A549 (cell line): ENCODE measurements around the gene TMEM143. TPM values are rescaled to one million over a fixed set of nuclear protein-coding genes. Genes with fewer than 3 reads are reported as not detected.
A peak's percentile ranks its signal among the peaks of the same experiment; 100 is the strongest.

Experiments used
- ATAC-seq, 2 experiments: fragments of 200-7000 bp in 1 of 2; fragments of >200 bp in 1 of 2; cut with Nextera tagmentation in 1 of 2; cut with Tn5 transposase in 1 of 2; 3 replicates each; pipeline versions ENCODE4 v1.8.0 to v1.9.1; 2018 to 2020; ENCODE audit warnings: mild to moderate bottlenecking in 1 of 2, moderate library complexity in 1 of 2
- CTCF ChIA-PET: fragments of 300-600 bp; sonication (Branson Sonifier 250); formaldehyde crosslinking; extraction: SDS; loops from one replicate; lab custom pipeline; 2021; ENCODE audit warnings: antibody characterized with exemption, inconsistent platforms; lab: Yijun Ruan, JAX
- POLR2A ChIA-PET: fragments of 350-600 bp; formaldehyde crosslinking; extraction: SDS; loops from one replicate; lab custom pipeline; 2021; ENCODE audit warnings: antibody characterized with exemption, inconsistent platforms; lab: Yijun Ruan, JAX
- DNase-seq, 2 experiments: peaks; one replicate each; pipeline versions ENCODE4 v3.0.0 to v3.0.0-alpha.2; 2011 to 2016; ENCODE audit warnings: low read depth in 1 of 2, low spot score in 1 of 2
- FAIRE-seq: peaks from 2 replicates; lab custom pipeline; 2011; peaks lifted over from hg19 to GRCh38; lab: Jason Lieb, UNC
- H3K27ac ChIP-seq, 2 experiments: fragments of >200 bp; sonication (Bioruptor Twin); formaldehyde crosslinking; 3 replicates each; pipeline ENCODE4 v1.5.1; 2016 to 2017
- H3K4me1 ChIP-seq: fragments of >200 bp; sonication (Bioruptor Twin); formaldehyde crosslinking; 3 replicates; pipeline ENCODE4 v1.6.1; 2016
- H3K4me2 ChIP-seq: fragments of >200 bp; sonication (Bioruptor Twin); formaldehyde crosslinking; 3 replicates; pipeline ENCODE4 v1.6.1; 2016
- H3K4me3 ChIP-seq: fragments of >200 bp; sonication (Bioruptor Twin); formaldehyde crosslinking; 3 replicates; pipeline ENCODE4 v1.5.1; 2016
- H3K9me3 ChIP-seq: fragments of >200 bp; sonication (Bioruptor Twin); formaldehyde crosslinking; 3 replicates; pipeline ENCODE4 v1.6.1; 2016
- CBX2 ChIP-seq: fragments of 200-600 bp; sonication (generic); IDR thresholded peaks from 2 replicates; pipeline ENCODE4 v1.6.1; 2016; ENCODE audit warnings: low read depth, mild to moderate bottlenecking, borderline replicate concordance
- CBX8 ChIP-seq: fragments of 200-600 bp; sonication (generic); IDR thresholded peaks from 2 replicates; pipeline ENCODE4 v1.6.1; 2016
- CHD2 ChIP-seq: fragments of 150-350 bp; IDR thresholded peaks from 2 replicates; pipeline ENCODE4 v1.6.1; 2014; ENCODE audit warnings: low read length; ENCODE audit not compliant: partially characterized antibody
- CHD4 ChIP-seq: fragments of 200-600 bp; sonication (generic); IDR thresholded peaks from 2 replicates; pipeline ENCODE4 v1.6.1; 2016; ENCODE audit warnings: antibody characterized with exemption, mild to moderate bottlenecking, borderline replicate concordance
- EHF ChIP-seq: fragments of 250-450 bp; sonication (Bioruptor Pico); IDR thresholded peaks from 2 replicates; pipeline ENCODE4 v1.5.0; 2020; ENCODE audit warnings: mild to moderate bottlenecking
- EP300 ChIP-seq, 2 experiments: fragments of >200 bp; sonication (Bioruptor Twin); formaldehyde crosslinking; IDR thresholded peaks; 2 replicates in 1 of 2; 3 replicates in 1 of 2; pipeline ENCODE4 v1.6.1; 2016 to 2017
- ESRRA ChIP-seq: fragments of 150-350 bp; IDR thresholded peaks from 2 replicates; pipeline ENCODE4 v1.6.1; 2014; ENCODE audit warnings: mild to moderate bottlenecking, low read length, borderline replicate concordance
- FOSB ChIP-seq: fragments of 250-450 bp; sonication (Bioruptor Pico); IDR thresholded peaks from 2 replicates; pipeline ENCODE4 v1.5.0; 2020; ENCODE audit warnings: mild to moderate bottlenecking, moderate library complexity
- FOSL2 ChIP-seq, 2 experiments: fragments of 450-650 bp in 1 of 2; fragments of >200 bp in 1 of 2; sonication (Bioruptor Twin) in 1 of 2; formaldehyde crosslinking; IDR thresholded peaks; 2 replicates each; pipeline versions ENCODE4 v1.5.0 to v1.6.1; 2016 to 2020; ENCODE audit warnings: mild to moderate bottlenecking in 1 of 2, moderate library complexity in 1 of 2
- FOXS1 ChIP-seq: fragments of 250-450 bp; sonication (Bioruptor Pico); IDR thresholded peaks from 2 replicates; pipeline ENCODE4 v1.5.0; 2020; ENCODE audit warnings: mild to moderate bottlenecking, moderate library complexity
- GATA3 ChIP-seq: IDR thresholded peaks from 2 replicates; pipeline ENCODE4 v1.6.1; 2012; ENCODE audit warnings: borderline replicate concordance
- HOXB5 ChIP-seq: fragments of 250-450 bp; sonication (Bioruptor Pico); IDR thresholded peaks from 2 replicates; pipeline ENCODE4 v1.5.0; 2020; ENCODE audit warnings: mild to moderate bottlenecking, moderate library complexity
- JUN ChIP-seq, 2 experiments: fragments of >200 bp; sonication (Bioruptor Twin); formaldehyde crosslinking; IDR thresholded peaks; 2 replicates in 1 of 2; 3 replicates in 1 of 2; pipeline ENCODE4 v1.6.1; 2016 to 2017
- JUNB ChIP-seq: fragments of >200 bp; sonication (Bioruptor Twin); formaldehyde crosslinking; IDR thresholded peaks from 2 replicates; pipeline ENCODE4 v1.6.1; 2016
- MAFK ChIP-seq: fragments of 450-650 bp; IDR thresholded peaks from 2 replicates; pipeline ENCODE4 v1.6.1; 2014; ENCODE audit not compliant: partially characterized antibody
- MAZ ChIP-seq: fragments of 150-350 bp; IDR thresholded peaks from 2 replicates; pipeline ENCODE4 v1.6.1; 2014; ENCODE audit warnings: antibody characterized with exemption, low read depth, low read length, borderline replicate concordance
- MYC ChIP-seq: IDR thresholded peaks from 2 replicates; pipeline ENCODE4 v1.6.1; 2012; ENCODE audit warnings: mild to moderate bottlenecking, inconsistent platforms, low read length, improper control_type of control experiment, borderline replicate concordance
- NFE2L2 ChIP-seq: fragments of 150-350 bp; conservative IDR thresholded peaks from 2 replicates; pipeline ENCODE4 v1.6.1; 2014; ENCODE audit warnings: low read length
- POLR2A ChIP-seq: IDR thresholded peaks from 2 replicates; pipeline ENCODE4 v1.6.1; 2012; ENCODE audit warnings: mild to moderate bottlenecking, low read length
- RAD21 ChIP-seq, 2 experiments: fragments of >200 bp in 1 of 2; sonication (Bioruptor Twin) in 1 of 2; formaldehyde crosslinking in 1 of 2; IDR thresholded peaks in 1 of 2; conservative IDR thresholded peaks in 1 of 2; 2 replicates in 1 of 2; 3 replicates in 1 of 2; pipeline ENCODE4 v1.6.1; 2012 to 2018; ENCODE audit warnings: inconsistent platforms in 1 of 2
- SMC3 ChIP-seq: fragments of >200 bp; sonication (Bioruptor Twin); formaldehyde crosslinking; IDR thresholded peaks from 3 replicates; pipeline ENCODE4 v1.6.1; 2018; ENCODE audit warnings: inconsistent platforms
- WGBS: methylation state at CpG from one replicate; pipeline ENCODE4 v1.1.6; 2017; ENCODE audit errors: missing lambda C conversion rate; 5-methylcytosine and 5-hydroxymethylcytosine counted together
- polyA plus RNA-seq, 4 experiments: library from polyadenylated mRNA; depleted of rRNA in 3 of 4; stranded (reverse); fragments of >200 nt; fragmentation: RNase III in 1 of 4; extraction: RNeasy Plus Mini Kit Qiagen cat#74134 plus additional on column Dnase treatment in 1 of 4; gene quantifications; 2 replicates in 3 of 4; 3 replicates in 1 of 4; pipeline ENCODE4 v1.2.3, GENCODE V29; 2011 to 2017
- TF ChIP-seq, protein P1 (sequence below): fragments of 200-600 bp; sonication (generic); IDR thresholded peaks from 2 replicates; pipeline ENCODE4 v1.6.1; 2016; ENCODE audit warnings: antibody characterized with exemption, mild to moderate bottlenecking, moderate library complexity
- TF ChIP-seq, protein P2 (sequence below): fragments of 150-350 bp; IDR thresholded peaks from 2 replicates; pipeline ENCODE4 v1.6.1; 2014; ENCODE audit warnings: low read depth, mild to moderate bottlenecking, low read length
- TF ChIP-seq, protein P3 (sequence below): fragments of >200 bp; sonication (Bioruptor Twin); formaldehyde crosslinking; IDR thresholded peaks from 3 replicates; pipeline ENCODE4 v1.5.1; 2016
- TF ChIP-seq, protein P4 (sequence below): IDR thresholded peaks from 2 replicates; pipeline ENCODE4 v1.6.1; 2012

TMEM143 gene
- polyA plus RNA-seq, 2 of the 4 experiments (the other 2 are of a cell fraction), result 6.4 to 7.4 TPM

DNA sequence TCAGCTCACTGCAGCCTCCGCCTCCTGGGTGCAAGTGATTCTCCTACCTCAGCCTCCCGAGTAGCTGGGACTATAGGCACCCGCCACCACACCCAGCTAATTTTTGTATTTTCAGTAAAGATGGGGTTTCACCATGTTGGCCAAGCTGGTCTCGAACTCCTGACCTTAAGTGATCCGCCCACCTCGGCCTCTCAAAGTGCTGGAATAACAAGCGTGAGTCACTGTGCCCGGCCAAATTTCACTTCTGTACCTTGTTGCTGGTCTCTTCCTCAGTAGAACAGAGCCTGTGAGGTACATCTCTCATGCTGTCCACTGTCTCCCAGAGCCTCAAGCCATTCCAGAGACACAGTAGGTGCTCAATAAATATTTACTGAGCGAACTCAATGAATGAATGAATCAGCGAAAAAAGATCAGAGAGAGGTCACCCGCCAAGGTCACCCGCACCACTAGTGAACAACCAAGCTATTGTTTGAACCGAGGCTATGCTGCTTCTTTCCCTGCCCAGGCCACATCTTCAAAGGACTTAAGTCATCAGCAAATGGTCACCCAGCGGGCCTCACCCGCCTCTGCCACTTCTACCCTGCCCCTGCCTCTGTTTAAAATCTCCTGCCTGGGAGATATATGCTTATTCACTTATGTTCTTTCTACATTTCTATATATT lies 9.3 kb downstream of the TMEM143 start:
- H3K27ac ChIP-seq, result peak overlapping the region; percentile 67 to 85
- peak; percentile 92 to 98 for DNase-seq
- ChIA-PET CTCF (interaction anchor here (0.6 to 17.4 kb wide), 11 partner anchors 9 to 230 kb away, joined by 3 to 224 read pairs (median 4); partner anchors contain the start of genes KDELR1, SYNGR4 and TMEM143), POLR2A (interaction anchor here (0.6 to 1.8 kb wide), 7 partner anchors 9 to 39 kb away, joined by 3 to 13 read pairs (median 4); partner anchors contain the start of genes KDELR1, SYNGR4 and TMEM143)
- FAIRE-seq, result peak; percentile 86
- H3K4me2 ChIP-seq, result peak overlapping the region; percentile 40
- H3K9me3 ChIP-seq, result no peaks in the 10 kb centered on the region
- H3K4me1 ChIP-seq, result peaks cover 31% of the 10 kb centered on the region
- H3K4me3 ChIP-seq, result no peak overlapping the region
- TF ChIP-seq POLR2A (no peak), FOSB (CRISPR knock-in tag) (no peak), MAZ (no peak), CHD2 (no peak), MYC (no peak), SMC3 (0 out of 3 replicates have a peak, but pooled peaks have one; percentile 21), NFE2L2 (peak; percentile 79), HOXB5 (peak; percentile 75; the same call in 1 of the 2 replicates), JUN (IDR thresholded peaks at IDR 0.05) (peak; percentile 51 to 85; a peak in 4 of 5 replicates), CBX8 (no peak), RAD21 (conservative IDR thresholded peaks at IDR 0.05 in 1 of 2, IDR thresholded peaks at IDR 0.05 in 1 of 2) (0 out of 5 replicates have a peak, but pooled peaks of 1 of the 2 experiments have one; percentile 6), CHD4 (0 out of 2 replicates have a peak, but pooled peaks have one; percentile 30), MAFK (peak; percentile 99), ESRRA (peak; percentile 97), FOXS1 (CRISPR knock-in tag) (peak; percentile 14; the same call in 1 of the 2 replicates), JUNB (peak; percentile 70), EHF (CRISPR knock-in tag) (no peak), GATA3 (peak; percentile 78), FOSL2 (IDR thresholded peaks at IDR 0.05) (peak; percentile 65; the same call in 1 of the 2 replicates), FOSL2 (CRISPR knock-in tag; IDR thresholded peaks at IDR 0.05) (peak; percentile 79; the same call in 1 of the 2 replicates), EP300 (IDR thresholded peaks at IDR 0.05) (peak; percentile 28 to 73; a peak in 2 of 5 replicates), CBX2 (no peak)
- TF ChIP-seq, protein P1, sequence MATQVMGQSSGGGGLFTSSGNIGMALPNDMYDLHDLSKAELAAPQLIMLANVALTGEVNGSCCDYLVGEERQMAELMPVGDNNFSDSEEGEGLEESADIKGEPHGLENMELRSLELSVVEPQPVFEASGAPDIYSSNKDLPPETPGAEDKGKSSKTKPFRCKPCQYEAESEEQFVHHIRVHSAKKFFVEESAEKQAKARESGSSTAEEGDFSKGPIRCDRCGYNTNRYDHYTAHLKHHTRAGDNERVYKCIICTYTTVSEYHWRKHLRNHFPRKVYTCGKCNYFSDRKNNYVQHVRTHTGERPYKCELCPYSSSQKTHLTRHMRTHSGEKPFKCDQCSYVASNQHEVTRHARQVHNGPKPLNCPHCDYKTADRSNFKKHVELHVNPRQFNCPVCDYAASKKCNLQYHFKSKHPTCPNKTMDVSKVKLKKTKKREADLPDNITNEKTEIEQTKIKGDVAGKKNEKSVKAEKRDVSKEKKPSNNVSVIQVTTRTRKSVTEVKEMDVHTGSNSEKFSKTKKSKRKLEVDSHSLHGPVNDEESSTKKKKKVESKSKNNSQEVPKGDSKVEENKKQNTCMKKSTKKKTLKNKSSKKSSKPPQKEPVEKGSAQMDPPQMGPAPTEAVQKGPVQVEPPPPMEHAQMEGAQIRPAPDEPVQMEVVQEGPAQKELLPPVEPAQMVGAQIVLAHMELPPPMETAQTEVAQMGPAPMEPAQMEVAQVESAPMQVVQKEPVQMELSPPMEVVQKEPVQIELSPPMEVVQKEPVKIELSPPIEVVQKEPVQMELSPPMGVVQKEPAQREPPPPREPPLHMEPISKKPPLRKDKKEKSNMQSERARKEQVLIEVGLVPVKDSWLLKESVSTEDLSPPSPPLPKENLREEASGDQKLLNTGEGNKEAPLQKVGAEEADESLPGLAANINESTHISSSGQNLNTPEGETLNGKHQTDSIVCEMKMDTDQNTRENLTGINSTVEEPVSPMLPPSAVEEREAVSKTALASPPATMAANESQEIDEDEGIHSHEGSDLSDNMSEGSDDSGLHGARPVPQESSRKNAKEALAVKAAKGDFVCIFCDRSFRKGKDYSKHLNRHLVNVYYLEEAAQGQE, result no peak
- TF ChIP-seq, protein P2, sequence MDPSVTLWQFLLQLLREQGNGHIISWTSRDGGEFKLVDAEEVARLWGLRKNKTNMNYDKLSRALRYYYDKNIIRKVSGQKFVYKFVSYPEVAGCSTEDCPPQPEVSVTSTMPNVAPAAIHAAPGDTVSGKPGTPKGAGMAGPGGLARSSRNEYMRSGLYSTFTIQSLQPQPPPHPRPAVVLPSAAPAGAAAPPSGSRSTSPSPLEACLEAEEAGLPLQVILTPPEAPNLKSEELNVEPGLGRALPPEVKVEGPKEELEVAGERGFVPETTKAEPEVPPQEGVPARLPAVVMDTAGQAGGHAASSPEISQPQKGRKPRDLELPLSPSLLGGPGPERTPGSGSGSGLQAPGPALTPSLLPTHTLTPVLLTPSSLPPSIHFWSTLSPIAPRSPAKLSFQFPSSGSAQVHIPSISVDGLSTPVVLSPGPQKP, result no peak
- TF ChIP-seq, protein P3, sequence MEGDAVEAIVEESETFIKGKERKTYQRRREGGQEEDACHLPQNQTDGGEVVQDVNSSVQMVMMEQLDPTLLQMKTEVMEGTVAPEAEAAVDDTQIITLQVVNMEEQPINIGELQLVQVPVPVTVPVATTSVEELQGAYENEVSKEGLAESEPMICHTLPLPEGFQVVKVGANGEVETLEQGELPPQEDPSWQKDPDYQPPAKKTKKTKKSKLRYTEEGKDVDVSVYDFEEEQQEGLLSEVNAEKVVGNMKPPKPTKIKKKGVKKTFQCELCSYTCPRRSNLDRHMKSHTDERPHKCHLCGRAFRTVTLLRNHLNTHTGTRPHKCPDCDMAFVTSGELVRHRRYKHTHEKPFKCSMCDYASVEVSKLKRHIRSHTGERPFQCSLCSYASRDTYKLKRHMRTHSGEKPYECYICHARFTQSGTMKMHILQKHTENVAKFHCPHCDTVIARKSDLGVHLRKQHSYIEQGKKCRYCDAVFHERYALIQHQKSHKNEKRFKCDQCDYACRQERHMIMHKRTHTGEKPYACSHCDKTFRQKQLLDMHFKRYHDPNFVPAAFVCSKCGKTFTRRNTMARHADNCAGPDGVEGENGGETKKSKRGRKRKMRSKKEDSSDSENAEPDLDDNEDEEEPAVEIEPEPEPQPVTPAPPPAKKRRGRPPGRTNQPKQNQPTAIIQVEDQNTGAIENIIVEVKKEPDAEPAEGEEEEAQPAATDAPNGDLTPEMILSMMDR, result no peak
- TF ChIP-seq, protein P4, sequence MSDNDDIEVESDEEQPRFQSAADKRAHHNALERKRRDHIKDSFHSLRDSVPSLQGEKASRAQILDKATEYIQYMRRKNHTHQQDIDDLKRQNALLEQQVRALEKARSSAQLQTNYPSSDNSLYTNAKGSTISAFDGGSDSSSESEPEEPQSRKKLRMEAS, result peak; percentile 63; the same call in 1 of the 2 replicates
- TF ChIP-seq, all 56 proteins: peak for 14
- ATAC-seq, result peak; percentile 82 to 83
- 26% methylated on average over 15 of the region's 15 CpGs for WGBS
